GM23338 (cell line): ENCODE data around the gene PFKM. TPM values are rescaled to one million over a fixed set of nuclear protein-coding genes. Genes with fewer than 3 reads are reported as not detected.

Experiments
- ATAC-seq: fragments of 200-7000 bp; cut with Tn5 transposase; 3 replicates; pipeline ENCODE4 v1.9.1; 2020
- DNase-seq: peaks from one replicate; pipeline ENCODE4 v3.0.0-alpha.2; 2015; ENCODE audit warnings: low spot score
- H2AFZ ChIP-seq: fragments of 200-600 bp; sonication (generic); 2 replicates; pipeline ENCODE4 v1.8.0; 2016; ENCODE audit warnings: antibody characterized with exemption, mild to moderate bottlenecking, moderate library complexity
- H3F3A ChIP-seq: fragments of 200-600 bp; sonication (generic); replicated peaks from 2 replicates; pipeline ENCODE4 v1.8.0; 2017; ENCODE audit warnings: antibody characterized with exemption, mixed run types, low read depth
- H3K27ac ChIP-seq: fragments of 200-600 bp; sonication (generic); 2 replicates; pipeline ENCODE4 v1.6.1; 2016; ENCODE audit warnings: low read depth
- H3K27me3 ChIP-seq: fragments of 200-600 bp; sonication (generic); 2 replicates; pipeline ENCODE4 v1.8.0; 2016; ENCODE audit warnings: mild to moderate bottlenecking, mixed run types, moderate library complexity; ENCODE audit not compliant: insufficient read depth
- H3K36me3 ChIP-seq: fragments of 200-600 bp; sonication (generic); 2 replicates; pipeline ENCODE4 v1.8.0; 2016; ENCODE audit warnings: mild to moderate bottlenecking; ENCODE audit not compliant: insufficient read depth
- H3K4me1 ChIP-seq: fragments of 200-600 bp; sonication (generic); 2 replicates; pipeline ENCODE4 v1.8.0; 2016; ENCODE audit warnings: mild to moderate bottlenecking, moderate library complexity; ENCODE audit not compliant: insufficient read depth
- H3K4me2 ChIP-seq: fragments of 200-600 bp; sonication (generic); 2 replicates; pipeline ENCODE4 v1.7.1; 2017; ENCODE audit warnings: mixed run types
- H3K4me3 ChIP-seq: fragments of 200-600 bp; sonication (generic); 2 replicates; pipeline ENCODE4 v1.6.1; 2016; ENCODE audit warnings: mixed run types
- H3K79me2 ChIP-seq: fragments of 200-600 bp; sonication (generic); replicated peaks from 2 replicates; pipeline ENCODE4 v1.8.0; 2017; ENCODE audit warnings: mild to moderate bottlenecking; ENCODE audit not compliant: insufficient read depth
- H3K9me2 ChIP-seq: fragments of 200-600 bp; sonication (generic); 2 replicates; pipeline ENCODE4 v1.8.0; 2017; ENCODE audit not compliant: insufficient read depth
- H4K20me1 ChIP-seq: fragments of 200-600 bp; sonication (generic); replicated peaks from 2 replicates; pipeline ENCODE4 v1.8.0; 2017; ENCODE audit warnings: mild to moderate bottlenecking; ENCODE audit not compliant: insufficient read depth
- H3K27ac Mint-ChIP-seq: 2 replicates; pipeline ENCODE4 v1.8.0; 2020; ENCODE audit warnings: inconsistent platforms, mild to moderate bottlenecking, moderate library complexity, mixed read lengths
- H3K27me3 Mint-ChIP-seq: 3 replicates; pipeline ENCODE4 v1.8.0; 2022; ENCODE audit warnings: low read depth, mild to moderate bottlenecking, moderate library complexity, mixed read lengths, inconsistent platforms; ENCODE audit not compliant: insufficient read depth, poor library complexity
- H3K36me3 Mint-ChIP-seq: 3 replicates; pipeline ENCODE4 v1.8.0; 2021; ENCODE audit warnings: low read depth, mild to moderate bottlenecking, inconsistent platforms, moderate library complexity, mixed read lengths
- H3K4me1 Mint-ChIP-seq: 3 replicates; pipeline ENCODE4 v1.8.0; 2020; ENCODE audit warnings: mild to moderate bottlenecking, inconsistent platforms, mixed read lengths
- H3K4me3 Mint-ChIP-seq: 3 replicates; pipeline ENCODE4 v1.8.0; 2021; ENCODE audit warnings: moderate library complexity, mild to moderate bottlenecking, inconsistent platforms, mixed read lengths
- H3K9me3 Mint-ChIP-seq: 3 replicates; pipeline ENCODE4 v1.8.0; 2020; ENCODE audit warnings: moderate library complexity, mild to moderate bottlenecking, inconsistent platforms, mixed read lengths
- CREB1 ChIP-seq: fragments of 250-450 bp; sonication (Bioruptor Pico); IDR thresholded peaks from 2 replicates; pipeline ENCODE4 v1.5.0; 2020; ENCODE audit warnings: low read depth, mild to moderate bottlenecking, moderate library complexity
- CTCF ChIP-seq, 2 experiments: fragments of 200-600 bp in 1 of 2; sonication (generic) in 1 of 2; conservative IDR thresholded peaks; 2 replicates each; pipeline versions ENCODE4 v1.5.1 to v1.6.1; 2016 to 2017; ENCODE audit warnings: antibody characterized with exemption in 2 of 2, low read depth in 2 of 2, mild to moderate bottlenecking in 2 of 2, moderate library complexity in 1 of 2
- ETS1 ChIP-seq: IDR thresholded peaks from 2 replicates; pipeline ENCODE4 v1.6.1; 2016; ENCODE audit warnings: antibody characterized with exemption
- EZH2 ChIP-seq: fragments of 200-600 bp; sonication (generic); IDR thresholded peaks from one replicate; pipeline ENCODE4 v1.8.0; 2017; ENCODE audit warnings: antibody characterized with exemption, mild to moderate bottlenecking, low read depth; ENCODE audit not compliant: unreplicated experiment
- EZH2phosphoT487 ChIP-seq: fragments of 200-600 bp; sonication (generic); IDR thresholded peaks from one replicate; pipeline ENCODE4 v1.8.1; 2018; ENCODE audit warnings: antibody characterized with exemption; ENCODE audit not compliant: unreplicated experiment
- JUNB ChIP-seq: IDR thresholded peaks from one replicate; pipeline ENCODE4 v1.6.1; 2016; ENCODE audit warnings: antibody characterized with exemption; ENCODE audit not compliant: unreplicated experiment
- NANOG ChIP-seq: IDR thresholded peaks from 2 replicates; pipeline ENCODE4 v1.6.1; 2016; ENCODE audit warnings: antibody characterized with exemption, borderline replicate concordance
- POLR2AphosphoS5 ChIP-seq: IDR thresholded peaks from 2 replicates; pipeline ENCODE4 v1.6.1; 2016; ENCODE audit warnings: antibody characterized with exemption, low read depth
- REST ChIP-seq: IDR thresholded peaks from one replicate; pipeline ENCODE4 v1.6.1; 2018; ENCODE audit warnings: antibody characterized with exemption; ENCODE audit not compliant: unreplicated experiment
- STAT1 ChIP-seq: IDR thresholded peaks from one replicate; pipeline ENCODE4 v1.6.1; 2016; ENCODE audit warnings: antibody characterized with exemption; ENCODE audit not compliant: unreplicated experiment
- ZNF114 ChIP-seq: fragments of 250-450 bp; sonication (Bioruptor Pico); IDR thresholded peaks from 2 replicates; pipeline ENCODE4 v1.5.0; 2020; ENCODE audit warnings: mild to moderate bottlenecking, moderate library complexity
- ZNF331 ChIP-seq: fragments of 250-450 bp; sonication (Bioruptor Pico); IDR thresholded peaks from 2 replicates; pipeline ENCODE4 v1.5.0; 2020; ENCODE audit warnings: low read depth, mild to moderate bottlenecking, moderate library complexity
- ZNF462 ChIP-seq: fragments of 250-450 bp; sonication (Bioruptor Pico); IDR thresholded peaks from 2 replicates; pipeline ENCODE4 v1.5.0; 2020; ENCODE audit warnings: mild to moderate bottlenecking, moderate library complexity
- polyA plus RNA-seq: library from polyadenylated mRNA; unstranded; fragments of >200 nt; fragmentation: Nextera tagmentation; extraction: Ambion mirVana; gene quantifications from 2 replicates; pipeline ENCODE4 v1.2.1, GENCODE V29; 2016
- total RNA-seq: library from RNA; depleted of rRNA; stranded (reverse); fragments of >200 nt; shearing (Covaris generic); gene quantifications from 2 replicates; pipeline ENCODE4 v1.2.3, GENCODE V29; 2014

The PFKM gene
- total and polyA plus RNA-seq, 2 experiments from 2014 or later: 47.2 to 82.5 TPM

GRCh38 chr12:48125985-48126384 is 6.8 kb downstream of the PFKM start:
- Histone ChIP-seq H3K4me3 (no peak overlapping the region), H3K27me3 (no peaks in the 10 kb centered on the region), H2AFZ (no peak overlapping the region), H3K79me2 (peaks cover 9% of the 10 kb centered on the region), H4K20me1 (peaks cover 14% of the 10 kb centered on the region), H3F3A (no peaks in the 10 kb centered on the region), H3K9me2 (no peaks in the 10 kb centered on the region), H3K27ac (no peak overlapping the region), H3K36me3 (peaks cover 38% of the 10 kb centered on the region), H3K4me1 (0 out of 2 replicates have a peak, but pooled peaks cover under 1% of the 10 kb centered on the region), H3K4me2 (no peak overlapping the region)
- no peak for TF ChIP-seq ZNF331 (CRISPR knock-in tag)
- TF ChIP-seq ETS1: no peak
- TF ChIP-seq ZNF114 (CRISPR knock-in tag): no peak
- TF ChIP-seq STAT1: no peak
- no peak for TF ChIP-seq CTCF (conservative IDR thresholded peaks at IDR 0.05; ENCODE audit: low read depth in 2 of 2)
- TF ChIP-seq NANOG: no peak
- TF ChIP-seq CREB1 (CRISPR knock-in tag): no peak
- no peak for TF ChIP-seq JUNB
- no peak for TF ChIP-seq EZH2phosphoT487
- TF ChIP-seq REST: no peak
- TF ChIP-seq EZH2: no peak
- TF ChIP-seq ZNF462 (CRISPR knock-in tag): no peak
- TF ChIP-seq POLR2AphosphoS5: no peak
- Mint-ChIP-seq H3K9me3 (no peaks in the 10 kb centered on the region), H3K4me1 (peaks cover 2% of the 10 kb centered on the region; the same call in 2 of the 3 replicates), H3K27ac (no peak overlapping the region), H3K27me3 (peaks cover 1% of the 10 kb centered on the region), H3K4me3 (no peak overlapping the region), H3K36me3 (peaks cover 50% of the 10 kb centered on the region)
- DNase-seq (no peak), ATAC-seq (no peak)
